ENCODE results near the gene CRHR1.

The CRHR1 gene

DNA sequence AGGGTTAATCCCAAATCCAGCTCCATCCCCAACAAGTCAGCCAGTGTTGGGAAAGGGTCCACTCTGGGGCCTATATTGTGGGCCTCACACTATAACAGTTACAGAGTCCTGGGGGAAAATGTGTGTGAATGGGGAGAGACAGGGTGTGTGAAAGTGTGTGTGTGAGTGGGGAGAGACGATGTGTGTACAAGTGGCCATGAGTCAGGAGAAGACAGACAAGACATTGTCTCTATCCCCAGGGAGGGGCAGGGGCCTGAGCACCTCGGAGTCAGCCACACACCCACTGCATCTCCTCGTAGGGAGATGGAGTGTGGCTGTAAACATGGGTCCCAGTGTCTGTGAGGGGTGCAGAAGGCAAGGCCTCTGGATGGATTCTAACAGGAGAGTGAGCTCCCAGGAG, 2.9 kb downstream of the CRHR1 start:
- H3K9me3 ChIP-seq (ENCODE audit: insufficient read depth, low read length) = no peaks in the 10 kb centered on the region
- TF ChIP-seq CTCF (IDR thresholded peaks at IDR 0.05; ENCODE audit: insufficient read depth, low read length, poor library complexity, severe bottlenecking) (no peak), EZH2phosphoT487 (conservative IDR thresholded peaks at IDR 0.05; ENCODE audit: low read length) (no peak)
- no peak overlapping the region for H3K4me3 ChIP-seq (ENCODE audit: insufficient read depth, low read length, poor library complexity, severe bottlenecking)
- H3K9ac ChIP-seq (ENCODE audit: low read length) = no peak overlapping the region
- no peak overlapping the region for H3K4me2 ChIP-seq (ENCODE audit: low read depth, low read length, poor library complexity, severe bottlenecking)
- no peak overlapping the region for H2AFZ ChIP-seq (ENCODE audit: low read depth, low read length, severe bottlenecking)
- H3K36me3 ChIP-seq (ENCODE audit: low read length) = no peaks in the 10 kb centered on the region
- no peaks in the 10 kb centered on the region for H3K79me2 ChIP-seq (ENCODE audit: insufficient read depth, low read length)
- no peaks in the 10 kb centered on the region for H3F3A ChIP-seq (ENCODE audit: insufficient read depth)
- H4K20me1 ChIP-seq (ENCODE audit: low read depth, low read length) = no peaks in the 10 kb centered on the region
- H3K27ac ChIP-seq (ENCODE audit: low read depth, low read length) = no peak overlapping the region
- H3K9me2 ChIP-seq (replicated peaks; ENCODE audit: insufficient read depth, low read length) = no peaks in the 10 kb centered on the region
- no peaks in the 10 kb centered on the region for H3K27me3 ChIP-seq (ENCODE audit: low read length)

DNA sequence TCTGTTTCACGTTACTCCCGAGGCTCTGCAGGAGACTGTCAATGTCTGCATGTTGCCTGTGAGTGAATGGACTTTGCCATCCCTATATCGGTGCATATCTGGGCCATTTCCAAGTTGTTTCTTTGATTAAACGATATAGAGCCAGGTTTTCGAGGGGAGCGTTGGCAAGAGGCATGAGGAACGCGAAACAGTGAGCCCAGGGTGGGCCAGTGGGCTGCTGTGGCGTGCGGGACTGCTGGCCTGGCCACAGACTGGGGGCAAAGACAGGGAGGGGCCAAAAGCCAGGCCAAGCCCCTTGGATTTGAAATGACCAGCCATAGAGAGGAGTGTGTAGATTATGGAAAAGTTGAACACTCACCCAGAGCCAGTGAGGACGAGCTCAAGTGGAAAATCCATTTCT, 3.5 kb downstream of the CRHR1 start:
- no peaks in the 10 kb centered on the region for H3K79me2 ChIP-seq (ENCODE audit: insufficient read depth, low read length)
- H3F3A ChIP-seq (ENCODE audit: insufficient read depth) = no peaks in the 10 kb centered on the region
- H3K27ac ChIP-seq (ENCODE audit: low read depth, low read length) = no peak overlapping the region
- H3K4me2 ChIP-seq (ENCODE audit: low read depth, low read length, poor library complexity, severe bottlenecking) = no peak overlapping the region
- H3K36me3 ChIP-seq (ENCODE audit: low read length) = no peaks in the 10 kb centered on the region
- no peaks in the 10 kb centered on the region for H3K9me3 ChIP-seq (ENCODE audit: insufficient read depth, low read length)
- H3K9ac ChIP-seq (ENCODE audit: low read length) = no peak overlapping the region
- no peaks in the 10 kb centered on the region for H3K27me3 ChIP-seq (ENCODE audit: low read length)
- H4K20me1 ChIP-seq (ENCODE audit: low read depth, low read length) = no peaks in the 10 kb centered on the region
- H3K9me2 ChIP-seq (replicated peaks; ENCODE audit: insufficient read depth, low read length) = no peaks in the 10 kb centered on the region
- TF ChIP-seq EZH2phosphoT487 (conservative IDR thresholded peaks at IDR 0.05; ENCODE audit: low read length) (no peak), CTCF (IDR thresholded peaks at IDR 0.05; ENCODE audit: insufficient read depth, low read length, poor library complexity, severe bottlenecking) (no peak)
- no peak overlapping the region for H2AFZ ChIP-seq (ENCODE audit: low read depth, low read length, severe bottlenecking)
- no peak overlapping the region for H3K4me3 ChIP-seq (ENCODE audit: insufficient read depth, low read length, poor library complexity, severe bottlenecking)

DNA sequence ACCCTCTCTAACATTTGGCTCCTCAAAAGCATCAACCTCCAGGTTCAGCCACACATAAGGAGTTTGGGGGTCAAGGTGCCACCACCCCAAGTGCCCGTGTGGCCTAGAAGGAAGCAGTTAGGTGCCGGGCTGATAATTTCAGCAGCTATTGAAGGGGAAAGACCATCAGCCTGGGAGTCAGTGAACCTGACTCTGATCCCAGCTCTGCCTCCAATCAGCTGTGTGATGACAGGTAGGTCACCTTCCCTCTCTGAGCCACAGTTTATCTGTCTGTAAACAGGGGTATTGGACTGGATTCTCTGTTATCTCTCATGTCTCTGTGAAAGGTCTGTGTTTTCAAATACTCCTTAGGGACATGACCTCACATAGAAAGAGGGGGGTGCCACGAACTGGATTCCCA, 3.9 kb downstream of the CRHR1 start:
- Histone ChIP-seq H3K9me2 (replicated peaks; ENCODE audit: insufficient read depth, low read length) (no peaks in the 10 kb centered on the region), H4K20me1 (ENCODE audit: low read depth, low read length) (no peaks in the 10 kb centered on the region), H3K27me3 (ENCODE audit: low read length) (no peaks in the 10 kb centered on the region), H3K4me2 (ENCODE audit: low read depth, low read length, poor library complexity, severe bottlenecking) (no peak overlapping the region), H3K27ac (ENCODE audit: low read depth, low read length) (no peak overlapping the region), H3K9me3 (ENCODE audit: insufficient read depth, low read length) (no peaks in the 10 kb centered on the region), H3K9ac (ENCODE audit: low read length) (no peak overlapping the region), H3K79me2 (ENCODE audit: insufficient read depth, low read length) (no peaks in the 10 kb centered on the region), H2AFZ (ENCODE audit: low read depth, low read length, severe bottlenecking) (no peak overlapping the region), H3K4me3 (ENCODE audit: insufficient read depth, low read length, poor library complexity, severe bottlenecking) (no peak overlapping the region), H3F3A (ENCODE audit: insufficient read depth) (no peaks in the 10 kb centered on the region), H3K36me3 (ENCODE audit: low read length) (no peaks in the 10 kb centered on the region)
- TF ChIP-seq CTCF (IDR thresholded peaks at IDR 0.05; ENCODE audit: insufficient read depth, low read length, poor library complexity, severe bottlenecking) (no peak), EZH2phosphoT487 (conservative IDR thresholded peaks at IDR 0.05; ENCODE audit: low read length) (no peak)

DNA sequence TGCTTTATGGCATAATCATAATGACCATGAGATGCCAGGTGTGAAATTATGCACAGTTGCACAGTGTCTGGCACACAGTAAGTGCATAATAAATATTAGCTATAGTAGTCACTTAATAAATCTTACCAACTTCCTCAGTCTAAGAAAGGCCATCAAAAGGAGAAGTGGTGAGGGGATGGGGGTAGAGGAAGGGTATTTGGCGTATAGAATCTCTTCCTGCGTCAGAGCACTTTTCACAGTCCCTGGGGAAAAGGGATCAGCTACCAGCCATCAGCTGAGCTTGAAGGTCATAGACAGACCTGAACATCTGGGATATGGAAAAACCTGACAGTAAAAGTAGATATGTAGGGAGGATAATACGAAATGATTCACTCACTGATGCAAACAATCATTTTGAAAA, 5.8 kb downstream of the CRHR1 start:
- no peak overlapping the region for H3K4me2 ChIP-seq (ENCODE audit: low read depth, low read length, poor library complexity, severe bottlenecking)
- no peak for TF ChIP-seq EZH2phosphoT487 (conservative IDR thresholded peaks at IDR 0.05; ENCODE audit: low read length)
- TF ChIP-seq CTCF (IDR thresholded peaks at IDR 0.05; ENCODE audit: insufficient read depth, low read length, poor library complexity, severe bottlenecking) = no peak
- no peak overlapping the region for H2AFZ ChIP-seq (ENCODE audit: low read depth, low read length, severe bottlenecking)

More for the DNA sequence above, 5.8 kb downstream of the CRHR1 start:
- Histone ChIP-seq H3K27me3 (ENCODE audit: low read length) (no peaks in the 10 kb centered on the region), H3K79me2 (ENCODE audit: insufficient read depth, low read length) (no peaks in the 10 kb centered on the region), H3K36me3 (ENCODE audit: low read length) (no peaks in the 10 kb centered on the region), H3K9me2 (replicated peaks; ENCODE audit: insufficient read depth, low read length) (no peaks in the 10 kb centered on the region), H3K27ac (ENCODE audit: low read depth, low read length) (no peak overlapping the region), H3K4me3 (ENCODE audit: insufficient read depth, low read length, poor library complexity, severe bottlenecking) (no peak overlapping the region), H4K20me1 (ENCODE audit: low read depth, low read length) (no peaks in the 10 kb centered on the region), H3K9me3 (ENCODE audit: insufficient read depth, low read length) (no peaks in the 10 kb centered on the region), H3F3A (ENCODE audit: insufficient read depth) (no peaks in the 10 kb centered on the region), H3K9ac (ENCODE audit: low read length) (no peak overlapping the region)
